ENCODE data around the gene SHPK. TPM values are rescaled to one million over a fixed set of nuclear protein-coding genes. Genes with fewer than 3 reads are reported as not detected.

The SHPK gene
- polyA plus RNA-seq, 1 experiment: 5.6 TPM

DNA sequence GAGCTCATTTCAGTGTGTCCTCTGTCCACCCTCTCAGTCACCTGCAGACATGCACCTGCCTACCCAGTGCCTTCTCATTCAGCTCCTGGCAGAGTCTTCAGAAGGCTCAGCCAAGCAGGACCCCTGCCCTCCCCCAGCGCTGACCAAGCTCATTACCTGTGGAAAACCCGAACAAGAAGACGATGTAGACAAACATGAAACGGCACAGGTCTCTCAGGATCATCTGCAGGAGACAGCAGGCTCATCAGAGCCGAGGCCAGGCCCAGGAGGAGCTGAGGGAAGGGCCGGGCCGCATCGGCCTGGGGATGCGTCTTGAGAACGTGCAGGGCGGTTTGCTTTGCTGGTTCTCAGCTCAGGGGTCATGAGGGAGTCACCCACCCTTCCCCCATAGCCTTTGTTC is 59.1 kb downstream of the SHPK start:
- TF ChIP-seq, protein P1, sequence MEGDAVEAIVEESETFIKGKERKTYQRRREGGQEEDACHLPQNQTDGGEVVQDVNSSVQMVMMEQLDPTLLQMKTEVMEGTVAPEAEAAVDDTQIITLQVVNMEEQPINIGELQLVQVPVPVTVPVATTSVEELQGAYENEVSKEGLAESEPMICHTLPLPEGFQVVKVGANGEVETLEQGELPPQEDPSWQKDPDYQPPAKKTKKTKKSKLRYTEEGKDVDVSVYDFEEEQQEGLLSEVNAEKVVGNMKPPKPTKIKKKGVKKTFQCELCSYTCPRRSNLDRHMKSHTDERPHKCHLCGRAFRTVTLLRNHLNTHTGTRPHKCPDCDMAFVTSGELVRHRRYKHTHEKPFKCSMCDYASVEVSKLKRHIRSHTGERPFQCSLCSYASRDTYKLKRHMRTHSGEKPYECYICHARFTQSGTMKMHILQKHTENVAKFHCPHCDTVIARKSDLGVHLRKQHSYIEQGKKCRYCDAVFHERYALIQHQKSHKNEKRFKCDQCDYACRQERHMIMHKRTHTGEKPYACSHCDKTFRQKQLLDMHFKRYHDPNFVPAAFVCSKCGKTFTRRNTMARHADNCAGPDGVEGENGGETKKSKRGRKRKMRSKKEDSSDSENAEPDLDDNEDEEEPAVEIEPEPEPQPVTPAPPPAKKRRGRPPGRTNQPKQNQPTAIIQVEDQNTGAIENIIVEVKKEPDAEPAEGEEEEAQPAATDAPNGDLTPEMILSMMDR (IDR thresholded peaks at IDR 0.05; ENCODE audit: insufficient read depth, low read depth, low read length): no peak
- no peaks in the 10 kb centered on the region for H3K27me3 ChIP-seq (ENCODE audit: control insufficient read depth, insufficient read depth, low read length)
- ChIA-PET CTCF (no interaction called here), POLR2A (no interaction called here)
- H3K4me3 ChIP-seq (ENCODE audit: low read depth, low read length): no peak overlapping the region
- peaks cover 5% of the 10 kb centered on the region for H3K36me3 ChIP-seq (ENCODE audit: control insufficient read depth, insufficient read depth, low read length)
- no peak for DNase-seq (ENCODE audit: low read depth)

DNA sequence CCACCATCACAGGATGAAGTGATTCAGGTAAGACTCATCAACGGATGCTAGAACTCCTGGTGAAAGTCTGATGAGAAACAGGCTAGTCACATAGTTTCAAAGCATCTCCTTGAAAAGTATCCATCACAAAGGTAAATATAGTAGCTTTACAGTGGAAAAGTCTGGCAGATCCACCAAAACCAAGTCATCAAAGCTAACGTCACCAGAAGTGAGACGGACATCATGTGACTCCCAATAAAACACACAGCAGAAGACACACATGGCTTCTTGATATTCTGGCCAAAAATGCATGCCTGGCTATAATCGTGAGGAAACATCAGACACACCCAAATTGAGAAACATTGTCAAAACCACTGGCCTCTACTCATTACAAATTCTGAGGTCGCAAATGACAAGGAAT is 60.5 kb downstream of the SHPK start:
- POLR2A ChIA-PET: no interaction called here
- H3K36me3 ChIP-seq (ENCODE audit: control insufficient read depth, insufficient read depth, low read length): peaks cover 8% of the 10 kb centered on the region
- CTCF ChIA-PET: interaction anchor here (0.6 to 1.2 kb wide), 3 partner anchors 17 to 527 kb away, joined by 3 read pairs; no protein-coding TSS in a partner anchor
- DNase-seq (ENCODE audit: low read depth): peak; percentile 90
- no peaks in the 10 kb centered on the region for H3K27me3 ChIP-seq (ENCODE audit: control insufficient read depth, insufficient read depth, low read length)
- H3K4me3 ChIP-seq (ENCODE audit: low read depth, low read length): no peak overlapping the region
- TF ChIP-seq, protein P1 (IDR thresholded peaks at IDR 0.05; ENCODE audit: insufficient read depth, low read depth, low read length): no peak

DNA sequence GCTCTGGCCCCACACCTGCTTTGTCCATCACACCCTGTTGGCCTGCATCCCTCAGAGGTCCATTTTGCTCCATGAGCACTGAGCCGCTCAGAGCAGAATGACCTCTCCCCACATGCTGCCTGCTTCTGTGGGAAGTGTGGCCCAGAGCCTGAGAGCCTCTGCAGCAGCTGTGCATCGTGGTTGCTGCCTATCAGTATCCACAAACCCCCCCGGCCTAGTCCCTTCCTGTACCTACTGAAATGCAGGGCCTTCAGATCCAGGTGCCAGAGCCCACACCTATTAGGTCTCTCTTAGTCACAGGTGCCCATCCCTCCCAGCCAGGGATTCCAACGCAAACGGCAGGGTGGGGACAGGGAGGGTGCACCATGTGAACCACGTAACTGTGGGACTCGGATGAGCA is 61.8 kb downstream of the SHPK start:
- DNase-seq (ENCODE audit: low read depth): no peak
- ChIA-PET CTCF (no interaction called here), POLR2A (no interaction called here)
- Histone ChIP-seq H3K36me3 (ENCODE audit: control insufficient read depth, insufficient read depth, low read length) (peaks cover 7% of the 10 kb centered on the region), H3K4me3 (ENCODE audit: low read depth, low read length) (no peak overlapping the region), H3K27me3 (ENCODE audit: control insufficient read depth, insufficient read depth, low read length) (no peaks in the 10 kb centered on the region)
- TF ChIP-seq, protein P1 (IDR thresholded peaks at IDR 0.05; ENCODE audit: insufficient read depth, low read depth, low read length): no peak

DNA sequence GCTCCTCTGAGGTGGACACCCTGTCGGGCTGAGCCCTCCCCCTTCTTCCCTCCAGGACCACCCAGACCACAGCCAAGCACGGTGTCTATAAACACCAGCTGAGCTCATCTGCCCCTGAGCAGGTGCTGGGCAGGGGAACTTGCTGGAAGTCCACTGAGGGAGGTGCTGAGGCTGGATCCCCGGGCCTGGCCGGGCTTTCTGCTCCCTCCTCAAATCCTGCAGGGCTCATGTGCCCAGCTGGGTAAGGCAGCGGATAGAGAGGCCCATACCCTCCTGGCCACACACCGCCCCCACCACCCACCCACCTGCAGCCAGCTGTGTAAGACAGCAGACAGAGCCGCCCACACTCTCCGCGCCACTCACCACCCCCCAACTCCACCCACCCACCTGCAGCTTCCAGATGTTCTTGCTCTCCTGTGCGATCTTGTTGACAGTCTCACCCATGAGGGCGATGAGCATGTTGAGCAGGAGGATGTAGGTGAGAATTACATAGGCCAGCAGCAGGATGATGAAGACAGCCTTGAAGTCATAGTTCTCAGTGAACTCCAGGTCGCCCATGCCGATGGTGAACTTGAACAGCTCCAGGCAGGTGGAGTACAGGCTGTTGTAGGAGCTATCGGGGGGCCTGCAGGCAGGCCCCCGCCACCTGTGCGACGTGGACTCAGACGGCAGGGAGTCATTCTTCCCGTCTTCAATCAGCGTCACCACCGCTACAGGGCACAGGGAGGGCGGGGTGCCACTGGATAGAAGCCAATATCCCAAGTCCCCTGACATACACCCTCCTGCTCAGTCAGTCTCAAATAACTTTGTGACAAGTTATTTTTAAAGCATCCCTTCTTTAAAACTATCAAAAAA is 62.6 kb downstream of the SHPK start:
- TF ChIP-seq, protein P1 (IDR thresholded peaks at IDR 0.05; ENCODE audit: insufficient read depth, low read depth, low read length): no peak
- H3K36me3 ChIP-seq (ENCODE audit: control insufficient read depth, insufficient read depth, low read length): peaks cover 7% of the 10 kb centered on the region
- no peak for DNase-seq (ENCODE audit: low read depth)
- H3K27me3 ChIP-seq (ENCODE audit: control insufficient read depth, insufficient read depth, low read length): no peaks in the 10 kb centered on the region
- CTCF ChIA-PET: no interaction called here
- POLR2A ChIA-PET: no interaction called here
- no peak overlapping the region for H3K4me3 ChIP-seq (ENCODE audit: low read depth, low read length)

DNA sequence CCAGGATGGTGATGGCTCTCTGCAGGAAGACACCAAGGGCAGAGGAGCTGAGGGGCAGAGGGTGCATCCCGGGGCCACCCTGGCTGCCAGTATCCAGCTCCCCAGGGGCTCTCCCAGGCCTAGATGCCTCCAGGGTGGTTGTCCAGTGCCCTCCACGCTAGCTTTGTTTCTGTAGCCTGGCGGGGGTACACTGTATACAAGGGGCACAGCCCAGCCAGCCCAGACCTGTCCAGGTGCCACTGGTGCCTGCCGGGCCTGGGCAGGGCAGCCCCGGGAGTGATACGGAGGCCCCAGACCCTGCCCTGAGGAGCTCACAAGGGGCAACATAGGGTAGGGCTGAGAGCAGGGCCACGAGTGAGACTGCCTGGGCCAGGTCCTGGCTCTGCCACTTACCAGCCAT is 63.8 kb downstream of the SHPK start:
- no peak for DNase-seq (ENCODE audit: low read depth)
- POLR2A ChIA-PET: no interaction called here
- CTCF ChIA-PET: interaction anchor here (1.5 kb wide), 1 partner anchor 76 kb away, joined by 7 read pairs; no protein-coding TSS in a partner anchor
- Histone ChIP-seq H3K27me3 (ENCODE audit: control insufficient read depth, insufficient read depth, low read length) (no peaks in the 10 kb centered on the region), H3K4me3 (ENCODE audit: low read depth, low read length) (no peak overlapping the region), H3K36me3 (ENCODE audit: control insufficient read depth, insufficient read depth, low read length) (peaks cover 7% of the 10 kb centered on the region)
- TF ChIP-seq, protein P1 (IDR thresholded peaks at IDR 0.05; ENCODE audit: insufficient read depth, low read depth, low read length): no peak
